Measurements from ENCODE around the gene ST3GAL4.

GRCh38 chr11:126339073-126339862 is 16.2 kb upstream of the ST3GAL4 start:
- TF ChIP-seq POLR2A (IDR thresholded peaks at IDR 0.05; ENCODE audit: low read depth) (no peak), CTCF (IDR thresholded peaks at IDR 0.05) (no peak), POLR2AphosphoS5 (IDR thresholded peaks at IDR 0.05) (no peak), EP300 (IDR thresholded peaks at IDR 0.05) (no peak)
